ENCODE data around the gene STK32B.

STK32B gene

DNA sequence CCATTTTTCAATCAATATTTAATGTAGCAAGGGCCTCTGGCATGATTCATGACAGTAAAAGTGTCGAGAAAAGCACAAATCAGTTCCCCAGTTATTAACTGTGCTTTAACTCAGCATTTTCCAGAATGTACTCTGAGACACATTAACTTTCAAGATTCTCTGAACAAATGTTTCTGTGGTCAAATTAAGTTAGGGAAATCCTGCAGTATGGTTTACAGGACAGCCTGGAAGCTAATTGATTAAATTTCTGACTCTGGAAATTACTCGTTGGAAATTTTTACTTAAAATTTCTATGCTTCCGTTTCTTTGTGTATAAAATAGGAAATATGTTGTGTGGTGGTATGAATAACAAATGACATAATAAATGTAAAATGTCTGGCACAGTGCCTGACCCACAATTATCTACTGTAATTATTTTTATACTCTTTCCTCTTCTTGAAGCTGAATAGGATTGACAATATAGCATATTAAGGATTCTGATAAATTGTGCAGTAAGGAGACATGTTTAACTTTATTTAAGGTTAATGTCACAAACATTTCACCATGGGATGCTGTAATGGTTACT is 33.7 kb downstream of the STK32B start:
- Histone ChIP-seq H3K27ac (no peak overlapping the region), H3K9me3 (ENCODE audit: severe bottlenecking) (peaks cover 20% of the 10 kb centered on the region), H3K4me3 (ENCODE audit: low read depth, low read length) (no peak overlapping the region), H3K36me3 (no peaks in the 10 kb centered on the region), H3K27me3 (ENCODE audit: insufficient read depth, low read depth, severe bottlenecking) (no peaks in the 10 kb centered on the region)
- no peak for DNase-seq
- TF ChIP-seq, protein P1, sequence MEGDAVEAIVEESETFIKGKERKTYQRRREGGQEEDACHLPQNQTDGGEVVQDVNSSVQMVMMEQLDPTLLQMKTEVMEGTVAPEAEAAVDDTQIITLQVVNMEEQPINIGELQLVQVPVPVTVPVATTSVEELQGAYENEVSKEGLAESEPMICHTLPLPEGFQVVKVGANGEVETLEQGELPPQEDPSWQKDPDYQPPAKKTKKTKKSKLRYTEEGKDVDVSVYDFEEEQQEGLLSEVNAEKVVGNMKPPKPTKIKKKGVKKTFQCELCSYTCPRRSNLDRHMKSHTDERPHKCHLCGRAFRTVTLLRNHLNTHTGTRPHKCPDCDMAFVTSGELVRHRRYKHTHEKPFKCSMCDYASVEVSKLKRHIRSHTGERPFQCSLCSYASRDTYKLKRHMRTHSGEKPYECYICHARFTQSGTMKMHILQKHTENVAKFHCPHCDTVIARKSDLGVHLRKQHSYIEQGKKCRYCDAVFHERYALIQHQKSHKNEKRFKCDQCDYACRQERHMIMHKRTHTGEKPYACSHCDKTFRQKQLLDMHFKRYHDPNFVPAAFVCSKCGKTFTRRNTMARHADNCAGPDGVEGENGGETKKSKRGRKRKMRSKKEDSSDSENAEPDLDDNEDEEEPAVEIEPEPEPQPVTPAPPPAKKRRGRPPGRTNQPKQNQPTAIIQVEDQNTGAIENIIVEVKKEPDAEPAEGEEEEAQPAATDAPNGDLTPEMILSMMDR (IDR thresholded peaks at IDR 0.05; ENCODE audit: low read depth, low read length), result no peak

DNA sequence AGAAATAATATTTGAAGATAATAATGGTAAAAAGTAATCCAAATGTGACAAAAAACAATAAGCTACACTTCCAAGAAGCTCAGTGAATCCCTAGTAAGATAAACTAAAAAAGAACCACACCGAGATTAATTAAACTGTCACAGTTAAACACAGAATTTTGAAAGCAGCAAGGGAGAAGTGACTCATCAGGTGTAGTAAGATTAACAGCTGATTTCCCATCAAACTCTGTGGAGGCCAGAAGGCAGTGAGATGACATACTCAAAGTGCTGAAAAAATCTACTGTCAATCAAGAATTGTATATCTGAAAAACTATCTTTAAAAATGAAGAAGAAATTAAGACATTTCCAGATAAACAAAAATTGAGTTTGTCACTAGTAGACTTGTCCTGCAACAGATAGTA is 35.3 kb downstream of the STK32B start:
- H3K4me3 ChIP-seq (ENCODE audit: low read depth, low read length), result no peak overlapping the region
- DNase-seq, result no peak
- H3K27ac ChIP-seq, result no peak overlapping the region
- peaks cover 13% of the 10 kb centered on the region for H3K9me3 ChIP-seq (ENCODE audit: severe bottlenecking)
- H3K27me3 ChIP-seq (ENCODE audit: insufficient read depth, low read depth, severe bottlenecking), result no peaks in the 10 kb centered on the region
- TF ChIP-seq, protein P1 (IDR thresholded peaks at IDR 0.05; ENCODE audit: low read depth, low read length), result no peak
- H3K36me3 ChIP-seq, result no peaks in the 10 kb centered on the region

DNA sequence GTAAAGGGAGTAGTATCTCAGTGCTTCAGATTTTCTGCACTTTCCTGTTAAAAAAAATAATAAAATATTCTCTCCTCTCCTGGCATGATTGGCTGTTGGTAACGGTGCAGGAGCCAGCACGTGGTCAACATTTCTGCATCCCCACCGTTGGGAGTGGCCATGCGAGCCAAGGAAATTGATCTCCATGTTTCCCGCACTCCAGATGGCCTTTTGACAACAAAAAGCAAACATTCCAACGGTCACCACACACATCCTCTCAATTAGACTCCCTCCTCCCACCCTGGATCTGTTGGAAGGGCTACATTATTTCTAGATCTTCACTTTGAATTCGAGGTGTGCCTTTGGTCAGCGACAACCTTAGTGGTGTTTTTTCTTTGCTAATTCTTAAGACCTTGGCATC is 45.0 kb downstream of the STK32B start:
- H3K9me3 ChIP-seq (ENCODE audit: severe bottlenecking), result peaks cover 5% of the 10 kb centered on the region
- H3K27me3 ChIP-seq (ENCODE audit: insufficient read depth, low read depth, severe bottlenecking), result no peaks in the 10 kb centered on the region

DNA sequence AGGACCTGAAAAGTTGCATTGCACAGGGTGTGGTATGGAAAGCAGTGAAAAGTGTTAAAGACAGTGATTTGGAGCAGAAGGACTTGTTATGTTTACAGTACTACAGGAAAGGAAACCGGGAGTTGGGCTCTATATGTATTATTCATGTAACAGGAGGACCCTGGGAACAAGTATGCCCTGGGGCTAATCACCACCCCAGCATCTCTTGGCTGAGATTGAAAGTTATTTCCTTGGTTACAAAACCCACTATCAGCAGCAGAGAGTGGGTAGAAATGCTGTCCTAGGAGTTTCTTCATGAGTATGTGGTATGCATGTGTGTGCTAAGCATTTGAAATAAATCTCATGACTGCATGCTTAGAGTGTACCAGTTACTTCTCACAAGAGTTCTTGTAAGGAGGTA is 46.9 kb downstream of the STK32B start:
- DNase-seq, result no peak
- Histone ChIP-seq H3K27ac (no peak overlapping the region), H3K36me3 (no peaks in the 10 kb centered on the region), H3K9me3 (ENCODE audit: severe bottlenecking) (peaks cover 5% of the 10 kb centered on the region), H3K4me3 (ENCODE audit: low read depth, low read length) (no peak overlapping the region), H3K27me3 (ENCODE audit: insufficient read depth, low read depth, severe bottlenecking) (no peaks in the 10 kb centered on the region)
- TF ChIP-seq, protein P1 (IDR thresholded peaks at IDR 0.05; ENCODE audit: low read depth, low read length), result no peak

More for the DNA sequence above, 45.0 kb downstream of the STK32B start:
- H3K4me3 ChIP-seq (ENCODE audit: low read depth, low read length), result no peak overlapping the region
- H3K27ac ChIP-seq, result no peak overlapping the region
- H3K36me3 ChIP-seq, result no peaks in the 10 kb centered on the region
- DNase-seq, result no peak
- TF ChIP-seq, protein P1 (IDR thresholded peaks at IDR 0.05; ENCODE audit: low read depth, low read length), result no peak

DNA sequence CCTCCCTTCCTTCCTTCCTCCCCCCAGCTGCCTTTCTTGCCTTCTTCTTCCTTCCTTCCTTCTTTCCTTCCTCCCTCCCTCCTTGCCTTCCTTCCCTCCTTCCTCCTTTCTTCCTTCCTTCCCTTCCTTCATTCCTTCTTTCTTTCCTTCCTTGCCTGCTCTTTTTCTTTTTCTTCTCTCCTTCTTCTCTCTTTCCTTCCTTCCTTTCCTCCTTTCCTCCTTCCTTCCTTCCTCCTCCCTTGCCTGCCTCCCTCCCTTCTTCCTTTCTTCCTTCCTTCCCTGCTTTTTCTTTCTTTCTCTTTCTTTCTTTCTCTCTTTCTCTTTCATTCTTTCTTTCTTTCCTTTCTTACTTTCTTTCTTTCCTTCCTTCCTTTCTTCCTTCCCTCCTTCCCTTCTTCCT is 49.1 kb downstream of the STK32B start:
- H3K4me3 ChIP-seq (ENCODE audit: low read depth, low read length), result no peak overlapping the region
- H3K27ac ChIP-seq, result no peak overlapping the region
- no peaks in the 10 kb centered on the region for H3K36me3 ChIP-seq
- TF ChIP-seq, protein P1 (IDR thresholded peaks at IDR 0.05; ENCODE audit: low read depth, low read length), result no peak
- no peak for DNase-seq
- no peaks in the 10 kb centered on the region for H3K27me3 ChIP-seq (ENCODE audit: insufficient read depth, low read depth, severe bottlenecking)
- peaks cover 5% of the 10 kb centered on the region for H3K9me3 ChIP-seq (ENCODE audit: severe bottlenecking)

DNA sequence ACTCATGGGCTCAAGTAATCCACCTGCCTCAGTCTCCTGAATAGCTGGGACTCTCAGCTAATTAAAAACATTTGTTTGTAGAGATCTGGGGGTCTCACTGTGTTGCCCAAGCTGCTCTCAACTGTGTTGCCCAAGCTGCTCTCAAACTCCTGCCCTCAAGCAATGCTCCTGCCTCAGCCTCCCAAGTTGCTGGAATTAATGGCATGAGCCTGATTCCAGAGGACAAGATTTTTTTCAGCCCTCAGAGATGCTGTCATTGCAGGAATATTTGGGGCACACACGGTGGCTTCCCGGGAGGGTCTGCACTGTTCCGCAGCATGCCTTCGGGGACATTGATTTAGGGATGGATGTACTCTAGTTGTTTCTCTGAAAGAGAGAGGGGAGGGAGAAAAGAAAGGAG is 49.7 kb downstream of the STK32B start:
- H3K9me3 ChIP-seq (ENCODE audit: severe bottlenecking), result peaks cover 5% of the 10 kb centered on the region
- H3K27ac ChIP-seq, result no peak overlapping the region
- H3K27me3 ChIP-seq (ENCODE audit: insufficient read depth, low read depth, severe bottlenecking), result no peaks in the 10 kb centered on the region
- no peak overlapping the region for H3K4me3 ChIP-seq (ENCODE audit: low read depth, low read length)
- DNase-seq, result no peak
- TF ChIP-seq, protein P1 (IDR thresholded peaks at IDR 0.05; ENCODE audit: low read depth, low read length), result no peak
- no peaks in the 10 kb centered on the region for H3K36me3 ChIP-seq
